SK-N-SH (cell line): ENCODE measurements around the gene DYNC2H1. TPM values are rescaled to one million over a fixed set of nuclear protein-coding genes. Genes with fewer than 3 reads are reported as not detected.

Source experiments
- CTCF ChIA-PET: fragments of 300-600, 350-600 bp; formaldehyde crosslinking; extraction: SDS; loops from one replicate; lab custom pipeline; 2021; lab: Yijun Ruan, JAX
- POLR2A ChIA-PET: fragments of 350-600 bp; sonication (Branson Sonifier 250); formaldehyde crosslinking; extraction: SDS; loops from one replicate; lab custom pipeline; 2020; ENCODE audit warnings: antibody characterized with exemption, inconsistent platforms; lab: Yijun Ruan, JAX
- DNase-seq: peaks from one replicate; pipeline ENCODE4 v3.0.0; 2012
- H2AFZ ChIP-seq: fragments of 200-600 bp; sonication (generic); 2 replicates; pipeline ENCODE4 v1.8.1; 2016; ENCODE audit warnings: antibody characterized with exemption, mild to moderate bottlenecking, low read depth
- H3F3A ChIP-seq: fragments of 200-600 bp; sonication (generic); replicated peaks from 2 replicates; pipeline ENCODE3; 2016; ENCODE audit warnings: antibody characterized with exemption, mild to moderate bottlenecking; ENCODE audit not compliant: insufficient read depth
- H3K27ac ChIP-seq, 2 experiments: fragments of 200-500 bp in 1 of 2; fragments of 200-600 bp in 1 of 2; sonication (Bioruptor generic) in 1 of 2; sonication (generic), shearing (Covaris generic) in 1 of 2; 2 replicates each; pipeline versions ENCODE4 v1.5.1 to v1.6.1; 2014 to 2016; ENCODE audit warnings: low read depth in 2 of 2, inconsistent platforms in 1 of 2, low read length in 1 of 2, mild to moderate bottlenecking in 1 of 2, mixed read lengths in 1 of 2
- H3K27me3 ChIP-seq: fragments of 200-600 bp; sonication (generic), shearing (Covaris generic); 2 replicates; pipeline ENCODE4 v1.6.1; 2016; ENCODE audit warnings: mixed run types; ENCODE audit not compliant: insufficient read depth
- H3K36me3 ChIP-seq, 2 experiments: fragments of 200-500 bp in 1 of 2; fragments of 200-600 bp in 1 of 2; sonication (Bioruptor generic) in 1 of 2; sonication (generic) in 1 of 2; replicated peaks in 1 of 2; 2 replicates each; pipeline versions ENCODE3 to v1.5.1; 2014 to 2016; ENCODE audit warnings: low read length in 1 of 2, mild to moderate bottlenecking in 1 of 2; ENCODE audit not compliant: insufficient read depth in 2 of 2, control insufficient read depth in 1 of 2
- H3K4me1 ChIP-seq, 2 experiments: fragments of 200-500 bp in 1 of 2; fragments of 200-600 bp in 1 of 2; sonication (Bioruptor generic) in 1 of 2; sonication (generic), shearing (Covaris generic) in 1 of 2; 2 replicates each; pipeline versions ENCODE4 v1.5.1 to v1.6.1; 2014 to 2016; ENCODE audit warnings: low read depth in 1 of 2, low read length in 1 of 2, mixed run types in 1 of 2; ENCODE audit not compliant: insufficient read depth in 2 of 2, control insufficient read depth in 1 of 2
- H3K4me2 ChIP-seq: fragments of 200-600 bp; sonication (generic), shearing (Covaris generic); 2 replicates; pipeline ENCODE4 v1.6.1; 2017; ENCODE audit warnings: mixed run types
- H3K4me3 ChIP-seq, 2 experiments: fragments of 200-500 bp in 1 of 2; fragments of 200-600 bp in 1 of 2; sonication (Bioruptor generic) in 1 of 2; sonication (generic), shearing (Covaris generic) in 1 of 2; 2 replicates each; pipeline versions ENCODE4 v1.5.1 to v1.8.1; 2014 to 2016; ENCODE audit warnings: low read depth in 2 of 2, inconsistent platforms in 1 of 2, low read length in 1 of 2, mild to moderate bottlenecking in 1 of 2, mixed read lengths in 1 of 2, moderate library complexity in 1 of 2
- H3K79me2 ChIP-seq: fragments of 200-600 bp; sonication (generic); 2 replicates; pipeline ENCODE4 v1.8.1; 2017; ENCODE audit warnings: mild to moderate bottlenecking; ENCODE audit not compliant: insufficient read depth
- H3K9ac ChIP-seq: fragments of 200-600 bp; sonication (generic); 2 replicates; pipeline ENCODE4 v1.6.1; 2017; ENCODE audit warnings: mixed run types
- H3K9me2 ChIP-seq: fragments of 200-600 bp; sonication (generic); 2 replicates; pipeline ENCODE4 v1.6.1; 2017; ENCODE audit warnings: mixed run types
- H3K9me3 ChIP-seq: fragments of 200-600 bp; sonication (generic); 2 replicates; pipeline ENCODE4 v1.6.1; 2017; ENCODE audit warnings: mixed run types, mild to moderate bottlenecking, moderate library complexity
- H4K20me1 ChIP-seq: fragments of 200-600 bp; sonication (generic); 2 replicates; pipeline ENCODE4 v1.6.1; 2017; ENCODE audit warnings: mild to moderate bottlenecking, mixed run types; ENCODE audit not compliant: insufficient read depth
- CHD2 ChIP-seq: fragments of 150-350 bp; IDR thresholded peaks from 2 replicates; pipeline ENCODE4 v1.6.1; 2018; ENCODE audit warnings: low read length; ENCODE audit not compliant: partially characterized antibody
- EP300 ChIP-seq, 2 experiments: IDR thresholded peaks; 2 replicates each; pipeline versions ENCODE4 v1.4.0 to v1.6.1; 2012; ENCODE audit warnings: borderline replicate concordance in 1 of 2, low read depth in 1 of 2, low read length in 1 of 2
- EZH2phosphoT487 ChIP-seq: fragments of 200-600 bp; sonication (generic); IDR thresholded peaks from 2 replicates; pipeline ENCODE4 v1.6.1; 2017; ENCODE audit warnings: low read depth, mixed run types, mild to moderate bottlenecking, antibody characterized with exemption, moderate library complexity, borderline replicate concordance
- FOSL2 ChIP-seq: IDR thresholded peaks from 2 replicates; pipeline ENCODE4 v1.4.0; 2012; ENCODE audit warnings: low read depth, mild to moderate bottlenecking, moderate library complexity, borderline replicate concordance
- GABPA ChIP-seq: IDR thresholded peaks from 2 replicates; pipeline ENCODE4 v1.4.0; 2012; ENCODE audit warnings: low read depth, mild to moderate bottlenecking
- GATA2 ChIP-seq: sonication (generic); formaldehyde crosslinking; IDR thresholded peaks from 2 replicates; pipeline ENCODE4 v1.5.0; 2020; ENCODE audit warnings: mild to moderate bottlenecking, missing genetic modification reagents
- JUND ChIP-seq: IDR thresholded peaks from 2 replicates; pipeline ENCODE4 v1.4.0; 2012
- MEF2A ChIP-seq: IDR thresholded peaks from 2 replicates; pipeline ENCODE4 v1.4.0; 2012; ENCODE audit warnings: low read depth, borderline replicate concordance
- MXI1 ChIP-seq: IDR thresholded peaks from 2 replicates; pipeline ENCODE4 v1.6.1; 2012; ENCODE audit warnings: mild to moderate bottlenecking, low read depth, low read length, improper control_type of control experiment
- NFIC ChIP-seq: IDR thresholded peaks from 2 replicates; pipeline ENCODE4 v1.4.0; 2012; ENCODE audit warnings: borderline replicate concordance
- RAD21 ChIP-seq: IDR thresholded peaks from 2 replicates; pipeline ENCODE4 v1.6.1; 2012; ENCODE audit warnings: mild to moderate bottlenecking, low read length
- SIN3A ChIP-seq: IDR thresholded peaks from 2 replicates; pipeline ENCODE4 v1.6.1; 2012; ENCODE audit warnings: low read depth, mild to moderate bottlenecking, low read length, moderate library complexity, borderline replicate concordance
- WGBS: methylation state at CpG from one replicate; pipeline ENCODE4 v1.1.6; 2017; ENCODE audit warnings: low lambda C conversion rate; 5-methylcytosine and 5-hydroxymethylcytosine counted together
- polyA plus RNA-seq, 3 experiments: library from polyadenylated mRNA; depleted of rRNA; stranded (reverse); fragments of >200 nt; gene quantifications; 2 replicates each; pipeline ENCODE4 v1.2.3, GENCODE V29; 2012
- TF ChIP-seq, protein P1 (sequence below): IDR thresholded peaks from 2 replicates; pipeline ENCODE4 v1.4.0; 2012; ENCODE audit warnings: low read depth
- TF ChIP-seq, protein P2 (sequence below): fragments of 150-350 bp; IDR thresholded peaks from 2 replicates; pipeline ENCODE4 v1.6.1; 2017; ENCODE audit warnings: antibody characterized with exemption, low read length, low read depth, borderline replicate concordance
- TF ChIP-seq, protein P3 (sequence below): fragments of 150-350 bp; IDR thresholded peaks from 2 replicates; pipeline ENCODE4 v1.6.1; 2016; ENCODE audit warnings: mild to moderate bottlenecking, low read depth, low read length

Gene DYNC2H1
- polyA plus RNA-seq, 1 of the 3 experiments (the other 2 are of a cell fraction) = 15.3 TPM

DNA sequence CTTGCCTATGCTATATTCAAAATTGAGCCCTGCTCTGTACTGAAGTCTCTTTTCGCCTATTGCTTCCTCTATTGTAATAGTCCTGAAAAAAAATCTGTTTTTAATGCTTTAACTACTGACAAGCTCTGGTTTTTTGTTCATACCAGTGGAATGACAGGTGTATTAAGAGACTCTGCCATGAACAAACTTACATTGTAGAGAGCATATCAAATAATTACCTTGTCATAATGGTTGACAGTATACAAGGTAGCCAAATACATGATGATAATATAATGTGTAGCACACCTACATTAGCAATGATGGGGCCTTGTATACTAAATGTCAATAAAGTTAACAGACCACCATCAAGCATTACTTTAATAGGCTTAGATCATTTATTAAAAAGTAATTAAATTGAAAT, 175.0 kb downstream of the DYNC2H1 start:
- H3K27ac ChIP-seq = no peak overlapping the region
- no peaks in the 10 kb centered on the region for H3F3A ChIP-seq
- no peak for TF ChIP-seq MXI1
- no peak overlapping the region for H3K4me2 ChIP-seq
- H3K36me3 ChIP-seq = peaks cover 25 to 44% of the 10 kb centered on the region in 2 experiments
- CTCF ChIA-PET = no interaction called here
- POLR2A ChIA-PET = no interaction called here
- no peak overlapping the region for H3K4me3 ChIP-seq
- H3K9me3 ChIP-seq = no peaks in the 10 kb centered on the region
- no peaks in the 10 kb centered on the region for H3K9me2 ChIP-seq
- H3K79me2 ChIP-seq = no peaks in the 10 kb centered on the region
- no peak overlapping the region for H3K9ac ChIP-seq
- no peak overlapping the region for H2AFZ ChIP-seq
- no peaks in the 10 kb centered on the region for H3K27me3 ChIP-seq
- 100% methylated on average over 1 of the region's 1 CpG for WGBS
- H3K4me1 ChIP-seq = no peaks in the 10 kb centered on the region; a peak in 1 of 4 replicates
- no peak for DNase-seq
- H4K20me1 ChIP-seq = no peaks in the 10 kb centered on the region

DNA sequence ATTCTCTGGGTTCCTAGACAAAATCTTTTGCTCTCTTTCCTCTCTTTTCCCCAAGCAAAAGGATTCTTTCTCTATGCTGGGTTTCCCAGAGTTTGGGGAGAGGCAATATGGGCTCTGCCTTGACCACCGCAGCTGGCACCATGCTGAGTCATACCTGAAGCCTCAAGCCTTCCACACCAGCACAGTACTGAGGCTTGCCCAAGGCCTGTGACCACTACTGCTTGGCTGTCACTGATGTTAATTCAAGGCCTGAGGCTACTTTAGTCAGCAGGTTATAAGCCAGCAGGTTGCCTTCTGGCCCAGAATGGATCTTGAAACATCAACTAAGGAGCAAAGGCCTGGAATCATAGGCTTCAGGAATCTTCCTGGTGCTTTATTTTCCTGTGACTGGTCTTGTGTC, 185.3 kb downstream of the DYNC2H1 start:
- Histone ChIP-seq H3K79me2 (no peaks in the 10 kb centered on the region), H3K9me3 (no peaks in the 10 kb centered on the region), H3K9me2 (no peaks in the 10 kb centered on the region), H3K4me3 (peak overlapping the region in 1 of 2 experiments; percentile 12; a peak in 1 of 4 replicates), H3K36me3 (peaks cover 36 to 61% of the 10 kb centered on the region in 2 experiments), H3K27ac (no peak overlapping the region), H3F3A (no peaks in the 10 kb centered on the region), H3K27me3 (no peaks in the 10 kb centered on the region), H3K9ac (no peak overlapping the region), H4K20me1 (no peaks in the 10 kb centered on the region), H3K4me1 (no peaks in the 10 kb centered on the region; a peak in 1 of 4 replicates), H2AFZ (no peak overlapping the region), H3K4me2 (no peak overlapping the region)
- TF ChIP-seq FOSL2 = no peak
- TF ChIP-seq, protein P1, sequence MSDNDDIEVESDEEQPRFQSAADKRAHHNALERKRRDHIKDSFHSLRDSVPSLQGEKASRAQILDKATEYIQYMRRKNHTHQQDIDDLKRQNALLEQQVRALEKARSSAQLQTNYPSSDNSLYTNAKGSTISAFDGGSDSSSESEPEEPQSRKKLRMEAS = no peak
- no peak for TF ChIP-seq EZH2phosphoT487
- TF ChIP-seq, protein P2, sequence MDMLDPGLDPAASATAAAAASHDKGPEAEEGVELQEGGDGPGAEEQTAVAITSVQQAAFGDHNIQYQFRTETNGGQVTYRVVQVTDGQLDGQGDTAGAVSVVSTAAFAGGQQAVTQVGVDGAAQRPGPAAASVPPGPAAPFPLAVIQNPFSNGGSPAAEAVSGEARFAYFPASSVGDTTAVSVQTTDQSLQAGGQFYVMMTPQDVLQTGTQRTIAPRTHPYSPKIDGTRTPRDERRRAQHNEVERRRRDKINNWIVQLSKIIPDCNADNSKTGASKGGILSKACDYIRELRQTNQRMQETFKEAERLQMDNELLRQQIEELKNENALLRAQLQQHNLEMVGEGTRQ = no peak
- no peak for TF ChIP-seq GABPA
- TF ChIP-seq CHD2 = no peak
- TF ChIP-seq, protein P3, sequence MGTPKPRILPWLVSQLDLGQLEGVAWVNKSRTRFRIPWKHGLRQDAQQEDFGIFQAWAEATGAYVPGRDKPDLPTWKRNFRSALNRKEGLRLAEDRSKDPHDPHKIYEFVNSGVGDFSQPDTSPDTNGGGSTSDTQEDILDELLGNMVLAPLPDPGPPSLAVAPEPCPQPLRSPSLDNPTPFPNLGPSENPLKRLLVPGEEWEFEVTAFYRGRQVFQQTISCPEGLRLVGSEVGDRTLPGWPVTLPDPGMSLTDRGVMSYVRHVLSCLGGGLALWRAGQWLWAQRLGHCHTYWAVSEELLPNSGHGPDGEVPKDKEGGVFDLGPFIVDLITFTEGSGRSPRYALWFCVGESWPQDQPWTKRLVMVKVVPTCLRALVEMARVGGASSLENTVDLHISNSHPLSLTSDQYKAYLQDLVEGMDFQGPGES = no peak
- TF ChIP-seq EP300 (IDR thresholded peaks at IDR 0.05; ENCODE audit: borderline replicate concordance in 1 of 2, low read depth in 1 of 2, low read length in 1 of 2) = no peak
- no peak for TF ChIP-seq JUND
- no peak for TF ChIP-seq RAD21
- TF ChIP-seq SIN3A = no peak
- no peak for TF ChIP-seq GATA2 (CRISPR knock-in tag)
- no peak for TF ChIP-seq NFIC
- no peak for TF ChIP-seq MEF2A
- ChIA-PET CTCF (no interaction called here), POLR2A (no interaction called here)
- WGBS = no CpG with 5 or more reads among the region's 1 CpG
- no peak for DNase-seq
